HepG2 (cell line): ENCODE results near the gene SETSIP. TPM values are rescaled to one million over a fixed set of nuclear protein-coding genes. Genes with fewer than 3 reads are reported as not detected.

Experiments
- ATAC-seq: fragments of 200-7000 bp; cut with Tn5 transposase; 3 replicates; pipeline ENCODE4 v1.9.1; 2020; ENCODE audit warnings: mild to moderate bottlenecking, moderate library complexity
- BruUV-seq: library from RNA; stranded (reverse); fragments of 400-500 nt; replicated peaks from 2 replicates; lab custom pipeline; 2021; lab: Mats Ljungman, UMichigan
- CTCF ChIA-PET: fragments of 300-600 bp; formaldehyde crosslinking; extraction: SDS; loops from one replicate; lab custom pipeline; 2021; ENCODE audit warnings: low total read pairs, inconsistent platforms, low intra/inter-chr PET ratio; lab: Yijun Ruan, JAX
- POLR2A ChIA-PET: fragments of 350-600 bp; sonication (Branson Sonifier 250); formaldehyde crosslinking; loops from one replicate; lab custom pipeline; 2020; ENCODE audit warnings: antibody characterized with exemption, inconsistent platforms; lab: Yijun Ruan, JAX
- DNase-seq: peaks from one replicate; pipeline ENCODE4 v3.0.0-alpha.2; 2015; ENCODE audit warnings: low spot score
- FAIRE-seq: peaks from 3 replicates; lab custom pipeline; 2011; peaks lifted over from hg19 to GRCh38; lab: Jason Lieb, UNC
- H2AFZ ChIP-seq: one replicate; pipeline ENCODE4 v1.6.1; 2011; ENCODE audit warnings: low read length, inconsistent platforms
- H3K27ac ChIP-seq: fragments of 300-600 bp; 3 replicates; pipeline ENCODE4 v1.8.0; 2011; ENCODE audit warnings: mixed run types, mild to moderate bottlenecking, mixed read lengths, low read length, inconsistent platforms; ENCODE audit not compliant: insufficient read depth; ENCODE audit errors: extremely low read length
- H3K27me3 ChIP-seq, 2 experiments: fragments of 200-600 bp in 1 of 2; 2 replicates in 1 of 2; 3 replicates in 1 of 2; pipeline versions ENCODE4 v1.6.0 to v1.8.0; 2011; ENCODE audit warnings: low read length in 2 of 2, mild to moderate bottlenecking in 2 of 2, moderate library complexity in 2 of 2, inconsistent platforms in 1 of 2; ENCODE audit not compliant: insufficient read depth in 2 of 2, control insufficient read depth in 1 of 2
- H3K36me3 ChIP-seq, 2 experiments: fragments of 200-600 bp in 1 of 2; replicated peaks in 1 of 2; 2 replicates in 1 of 2; 3 replicates in 1 of 2; pipeline versions ENCODE4 v1.5.1 to v1.8.0; 2011; ENCODE audit warnings: low read length in 2 of 2, inconsistent platforms in 1 of 2; ENCODE audit not compliant: insufficient read depth in 2 of 2, control insufficient read depth in 1 of 2
- H3K4me1 ChIP-seq: 2 replicates; pipeline ENCODE4 v1.5.1; 2012; ENCODE audit warnings: low read length, inconsistent platforms; ENCODE audit not compliant: insufficient read depth
- H3K4me2 ChIP-seq: 2 replicates; pipeline ENCODE4 v1.6.0; 2011; ENCODE audit warnings: low read depth, low read length, inconsistent platforms
- H3K4me3 ChIP-seq, 3 experiments: fragments of 200-600 bp in 1 of 3; sonication (generic), shearing (Covaris generic) in 1 of 3; replicated peaks in 1 of 3; 2 replicates each; pipeline ENCODE4 v1.5.1; 2011 to 2016; ENCODE audit warnings: low read length in 3 of 3, inconsistent platforms in 2 of 3, low read depth in 2 of 3, mild to moderate bottlenecking in 2 of 3, control low read depth in 1 of 3, mixed read lengths in 1 of 3; ENCODE audit not compliant: insufficient read depth in 1 of 3
- H3K79me2 ChIP-seq: one replicate; pipeline ENCODE4 v1.6.1; 2011; ENCODE audit warnings: low read length, inconsistent platforms; ENCODE audit not compliant: insufficient read depth
- H3K9ac ChIP-seq: 2 replicates; pipeline ENCODE4 v1.6.0; 2011; ENCODE audit warnings: mild to moderate bottlenecking, low read depth, low read length, inconsistent platforms; ENCODE audit not compliant: insufficient read depth
- H3K9me3 ChIP-seq: 2 replicates; pipeline ENCODE4 v1.5.1; 2012; ENCODE audit warnings: mild to moderate bottlenecking, low read length
- H4K20me1 ChIP-seq: 2 replicates; pipeline ENCODE4 v1.6.0; 2011; ENCODE audit warnings: inconsistent platforms, mild to moderate bottlenecking, low read length, moderate library complexity; ENCODE audit not compliant: insufficient read depth
- LCORL ChIP-seq, 2 experiments: fragments of 450-650 bp in 1 of 2; sonication (generic) in 1 of 2; formaldehyde crosslinking in 1 of 2; IDR thresholded peaks; 2 replicates each; pipeline versions ENCODE4 v1.5.0 to v1.6.1; 2017 to 2020; ENCODE audit warnings: antibody characterized with exemption in 1 of 2, missing genetic modification reagents in 1 of 2
- TOE1 ChIP-seq: sonication (generic); formaldehyde crosslinking; IDR thresholded peaks from 2 replicates; pipeline ENCODE4 v1.4.0; 2020; ENCODE audit warnings: mild to moderate bottlenecking, missing genetic modification reagents
- ZNF256 ChIP-seq: sonication (generic); formaldehyde crosslinking; conservative IDR thresholded peaks from 2 replicates; pipeline ENCODE4 v1.4.0; 2020; ENCODE audit warnings: missing genetic modification reagents
- whole genome bisulfite sequencing: methylation state at CpG from one replicate; pipeline ENCODE4 v1.1.6; 2017; ENCODE audit warnings: low lambda C conversion rate; 5-methylcytosine and 5-hydroxymethylcytosine counted together
- in situ Hi-C: cut with HindIII; loops from 2 replicates; pipeline ENCODE4 v1.10.0; 2017; ENCODE audit warnings: low pct_unique_long_range_greater_than_20kb; ENCODE audit not compliant: extremely low pct_ligation_motif_present
- intact Hi-C: fragments of 100-400 bp; cut with micrococcal nuclease; formaldehyde crosslinking; loops from one replicate; pipeline ENCODE4 v1.10.0; 2022; ENCODE audit not compliant: unreplicated experiment
- polyA plus RNA-seq, 8 experiments: library from polyadenylated mRNA; depleted of rRNA in 3 of 8; stranded (reverse) in 7 of 8; unstranded in 1 of 8; fragments of >200 nt; fragmentation: Illumina TruSeq in 4 of 8; extraction: Trizol in 4 of 8; gene quantifications; 2 replicates each; pipeline versions ENCODE4 v1.2.1 to v1.2.3, GENCODE V29; 2011 to 2016; ENCODE audit warnings: low read depth in 4 of 8, missing spikeins in 1 of 8, mixed read lengths in 1 of 8; ENCODE audit not compliant: insufficient read depth in 1 of 8
- total RNA-seq, 5 experiments: library from RNA; depleted of rRNA; stranded (reverse); fragments of >200 nt; fragmentation: Illumina TruSeq; extraction: Trizol; gene quantifications; 2 replicates each; pipeline ENCODE4 v1.2.3, GENCODE V29; 2016; ENCODE audit warnings: low read depth in 1 of 5
- TF ChIP-seq, protein P1 (sequence below): sonication (generic); formaldehyde crosslinking; IDR thresholded peaks from 2 replicates; pipeline ENCODE4 v1.4.0; 2020; ENCODE audit warnings: missing genetic modification reagents, borderline replicate concordance

Gene SETSIP
- total and polyA plus RNA-seq, 2 of the 13 experiments (the other 11 are each of a cell fraction or from before 2014, with no cell fraction given) = not detected

DNA sequence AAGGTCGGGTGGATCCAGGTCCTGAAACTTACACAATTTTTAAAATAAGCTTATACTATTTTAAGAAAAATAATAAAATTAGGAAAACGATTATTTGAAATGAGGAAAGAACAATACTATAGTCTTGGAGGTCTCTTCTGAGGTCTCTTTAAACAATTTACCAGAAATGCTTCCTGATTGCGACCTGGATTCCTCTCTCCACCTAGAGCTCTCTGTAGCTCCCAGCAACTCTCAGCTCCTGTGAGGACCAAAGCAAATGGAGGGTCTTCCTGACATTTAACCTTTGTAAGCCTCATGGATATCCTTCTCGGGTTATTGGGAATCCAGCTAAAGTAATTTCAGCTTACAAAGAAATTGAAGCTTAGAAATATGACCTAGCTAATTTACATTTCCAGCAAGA, 5.8 kb upstream of the SETSIP start:
- Histone ChIP-seq H3K9ac (peak overlapping the region; percentile 69), H3K4me3 (peak overlapping the region; percentile 71 to 88 (median 77)), H3K79me2 (no peaks in the 10 kb centered on the region), H3K36me3 (no peaks in the 10 kb centered on the region), H2AFZ (no peak overlapping the region), H3K4me1 (peaks cover 12% of the 10 kb centered on the region; the same call in 1 of the 2 replicates), H3K9me3 (no peaks in the 10 kb centered on the region), H3K27me3 (no peaks in the 10 kb centered on the region; a peak in 1 of 5 replicates), H4K20me1 (no peaks in the 10 kb centered on the region), H3K27ac (no peak overlapping the region), H3K4me2 (peak overlapping the region; percentile 90)
- no peak for FAIRE-seq
- DNase-seq = no peak
- 24% methylated on average over 4 of the region's 4 CpGs for WGBS
- in situ Hi-C loops (loop anchor here (10.0 kb wide), 1 partner anchor 64 kb away; no protein-coding TSS in a partner anchor), intact Hi-C loops (loop anchor here (5.0 kb wide), 1 partner anchor 54 kb away; the partner anchor contains the start of gene EPHX4)
- BruUV-seq = no TSS peak
- CTCF ChIA-PET = no interaction called here
- POLR2A ChIA-PET = interaction anchor here (1.2 kb wide), 1 partner anchor 217 kb away, joined by 3 read pairs; no protein-coding TSS in a partner anchor
- no peak for TF ChIP-seq LCORL (IDR thresholded peaks at IDR 0.05)
- no peak for TF ChIP-seq LCORL (CRISPR knock-in tag; IDR thresholded peaks at IDR 0.05)
- TF ChIP-seq, protein P1, sequence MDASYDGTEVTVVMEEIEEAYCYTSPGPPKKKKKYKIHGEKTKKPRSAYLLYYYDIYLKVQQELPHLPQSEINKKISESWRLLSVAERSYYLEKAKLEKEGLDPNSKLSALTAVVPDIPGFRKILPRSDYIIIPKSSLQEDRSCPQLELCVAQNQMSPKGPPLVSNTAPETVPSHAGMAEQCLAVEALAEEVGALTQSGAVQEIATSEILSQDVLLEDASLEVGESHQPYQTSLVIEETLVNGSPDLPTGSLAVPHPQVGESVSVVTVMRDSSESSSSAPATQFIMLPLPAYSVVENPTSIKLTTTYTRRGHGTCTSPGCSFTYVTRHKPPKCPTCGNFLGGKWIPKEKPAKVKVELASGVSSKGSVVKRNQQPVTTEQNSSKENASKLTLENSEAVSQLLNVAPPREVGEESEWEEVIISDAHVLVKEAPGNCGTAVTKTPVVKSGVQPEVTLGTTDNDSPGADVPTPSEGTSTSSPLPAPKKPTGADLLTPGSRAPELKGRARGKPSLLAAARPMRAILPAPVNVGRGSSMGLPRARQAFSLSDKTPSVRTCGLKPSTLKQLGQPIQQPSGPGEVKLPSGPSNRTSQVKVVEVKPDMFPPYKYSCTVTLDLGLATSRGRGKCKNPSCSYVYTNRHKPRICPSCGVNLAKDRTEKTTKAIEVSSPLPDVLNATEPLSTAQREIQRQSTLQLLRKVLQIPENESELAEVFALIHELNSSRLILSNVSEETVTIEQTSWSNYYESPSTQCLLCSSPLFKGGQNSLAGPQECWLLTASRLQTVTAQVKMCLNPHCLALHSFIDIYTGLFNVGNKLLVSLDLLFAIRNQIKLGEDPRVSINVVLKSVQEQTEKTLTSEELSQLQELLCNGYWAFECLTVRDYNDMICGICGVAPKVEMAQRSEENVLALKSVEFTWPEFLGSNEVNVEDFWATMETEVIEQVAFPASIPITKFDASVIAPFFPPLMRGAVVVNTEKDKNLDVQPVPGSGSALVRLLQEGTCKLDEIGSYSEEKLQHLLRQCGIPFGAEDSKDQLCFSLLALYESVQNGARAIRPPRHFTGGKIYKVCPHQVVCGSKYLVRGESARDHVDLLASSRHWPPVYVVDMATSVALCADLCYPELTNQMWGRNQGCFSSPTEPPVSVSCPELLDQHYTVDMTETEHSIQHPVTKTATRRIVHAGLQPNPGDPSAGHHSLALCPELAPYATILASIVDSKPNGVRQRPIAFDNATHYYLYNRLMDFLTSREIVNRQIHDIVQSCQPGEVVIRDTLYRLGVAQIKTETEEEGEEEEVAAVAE = no peak
- no peak for TF ChIP-seq ZNF256 (CRISPR knock-in tag)
- TF ChIP-seq TOE1 (CRISPR knock-in tag) = no peak
- no peak for ATAC-seq
